Esophagus (tissue), 2 donors: ENCODE results near the gene HDLBP. TPM values are rescaled to one million over a fixed set of nuclear protein-coding genes. Genes with fewer than 3 reads are reported as not detected.
"Not testable (repeated sequence)": the region's sequence is repeated elsewhere in the genome, so short reads cannot be mapped to it uniquely, and the experiment has no call there.

ENCODE experiments used
- H3K27ac ChIP-seq, 2 donors: one replicate each; pipeline ENCODE4 v1.5.1; 2013; ENCODE audit warnings: low read depth in 2 of 2, mild to moderate bottlenecking in 2 of 2, inconsistent platforms in 1 of 2, low read length in 1 of 2, moderate library complexity in 1 of 2
- H3K27me3 ChIP-seq, 2 donors: one replicate each; pipeline ENCODE4 v1.6.1; 2013; ENCODE audit warnings: low read length in 2 of 2, control low read depth in 1 of 2, mild to moderate bottlenecking in 1 of 2; ENCODE audit not compliant: insufficient read depth in 2 of 2, control insufficient read depth in 1 of 2
- H3K36me3 ChIP-seq, 2 donors: one replicate each; pipeline ENCODE4 v1.6.1; 2013; ENCODE audit warnings: low read length in 1 of 2; ENCODE audit not compliant: control insufficient read depth in 2 of 2, insufficient read depth in 2 of 2
- H3K4me1 ChIP-seq, 2 donors: one replicate each; pipeline ENCODE4 v1.6.1; 2013; ENCODE audit warnings: low read length in 1 of 2; ENCODE audit not compliant: control insufficient read depth in 2 of 2, insufficient read depth in 2 of 2
- H3K4me3 ChIP-seq, 2 donors: one replicate each; pipeline ENCODE4 v1.5.1; 2013; ENCODE audit warnings: low read length in 2 of 2, mild to moderate bottlenecking in 2 of 2, low read depth in 1 of 2, moderate library complexity in 1 of 2
- H3K9me3 ChIP-seq, 2 donors: one replicate each; pipeline ENCODE4 v1.6.1; 2013; ENCODE audit warnings: mild to moderate bottlenecking in 2 of 2, low read depth in 1 of 2, low read length in 1 of 2, moderate library complexity in 1 of 2; ENCODE audit not compliant: control insufficient read depth in 2 of 2, insufficient read depth in 1 of 2
- WGBS, 2 donors: extraction: QIAGEN DNeasy Blood & Tissue Kit; methylation state at CpG; one replicate each; pipeline ENCODE4 v1.1.7; 2013; 5-methylcytosine and 5-hydroxymethylcytosine counted together
- polyA plus RNA-seq, 2 donors: library from polyadenylated mRNA; stranded (reverse); fragments of 200-250 nt; gene quantifications; one replicate each; pipeline ENCODE4 v1.2.3, GENCODE V29; 2013
- donor health status: healthy with polysubstance abuse.
- donor health status: Bipolar disorder and iron deficiency.

HDLBP gene
- polyA plus RNA-seq, 2 donors = 158 to 197 TPM

GRCh38 chr2:241320394-241320793, 4.9 kb upstream of the HDLBP start:
- H3K9me3 ChIP-seq = no peaks in the 10 kb centered on the region
- no peak overlapping the region for H3K27ac ChIP-seq
- H3K36me3 ChIP-seq = peaks cover 0 to 3% of the 10 kb centered on the region in 2 donors

GRCh38 chr2:241318830-241319229, 3.4 kb upstream of the HDLBP start:
- 81 to 86% methylated on average over 6 of the region's 6 CpGs for WGBS, 2 donors
- not testable (repeated sequence) for H3K4me1 ChIP-seq, H3K27me3 ChIP-seq, H3K27ac ChIP-seq, H3K9me3 ChIP-seq, H3K4me3 ChIP-seq, H3K36me3 ChIP-seq

More at GRCh38 chr2:241320394-241320793, 4.9 kb upstream of the HDLBP start:
- Histone ChIP-seq H3K4me1 (peaks cover 0 to 2% of the 10 kb centered on the region in 2 donors), H3K4me3 (no peak overlapping the region), H3K27me3 (no peaks in the 10 kb centered on the region)
- 93 to 94% methylated on average over 8 of the region's 8 CpGs for WGBS, 2 donors

GRCh38 chr2:241317391-241317790, 1.9 kb upstream of the HDLBP start:
- H3K27me3 ChIP-seq = no peaks in the 10 kb centered on the region
- WGBS, 2 donors = 34 to 48% methylated on average over 4 of the region's 4 CpGs
- no peaks in the 10 kb centered on the region for H3K36me3 ChIP-seq
- H3K4me3 ChIP-seq = peak overlapping the region in 1 of 2 donors; percentile 58
- H3K9me3 ChIP-seq = no peaks in the 10 kb centered on the region
- H3K4me1 ChIP-seq = peaks cover 0 to 2% of the 10 kb centered on the region in 2 donors
- H3K27ac ChIP-seq = no peak overlapping the region

GRCh38 chr2:241316825-241317224, 1.4 kb upstream of the HDLBP start:
- H3K27ac ChIP-seq = peak overlapping the region; percentile 98
- H3K4me3 ChIP-seq = peak overlapping the region; percentile 58 to 98
- H3K36me3 ChIP-seq = no peaks in the 10 kb centered on the region
- peaks cover 0 to 2% of the 10 kb centered on the region in 2 donors for H3K4me1 ChIP-seq
- WGBS, 2 donors = 6 to 8% methylated on average over 4 of the region's 4 CpGs
- H3K27me3 ChIP-seq = no peaks in the 10 kb centered on the region
- no peaks in the 10 kb centered on the region for H3K9me3 ChIP-seq

- peak within 1 kb of the TSS; percentile 99 for H3K27ac ChIP-seq
- no peaks in the 10 kb centered on the region for H3K36me3 ChIP-seq
- WGBS, 2 donors = 0% methylated on average over 43 to 75 of the region's 75 CpGs
- peak within 1 kb of the TSS; percentile 58 to 98 for H3K4me3 ChIP-seq
- H3K27me3 ChIP-seq = no peaks in the 10 kb centered on the region
- no peaks in the 10 kb centered on the region for H3K9me3 ChIP-seq
- H3K4me1 ChIP-seq = peaks cover 0 to 2% of the 10 kb centered on the region in 2 donors
Measured at GRCh38 chr2:241315879-241316631, 583 bp upstream of the HDLBP start, which contains the start of gene SEPTIN2. Gene SEPTIN2, plus strand, starts transcription at chr2:241315925. Its CDS starts 8,308 bp downstream, at chr2:241324233.

GRCh38 chr2:241314226-241315092, 1.0 kb downstream of the HDLBP start:
- WGBS, 2 donors = 3% methylated on average over 38 of the region's 38 CpGs
- Histone ChIP-seq H3K36me3 (no peaks in the 10 kb centered on the region), H3K4me1 (peaks cover 0 to 3% of the 10 kb centered on the region in 2 donors), H3K27ac (peak overlapping the region; percentile 99), H3K9me3 (no peaks in the 10 kb centered on the region), H3K27me3 (no peaks in the 10 kb centered on the region), H3K4me3 (peak overlapping the region; percentile 58 to 96)

- WGBS, 2 donors = 72 to 87% methylated on average over 8 of the region's 8 CpGs
- peaks cover 0 to 3% of the 10 kb centered on the region in 2 donors for H3K36me3 ChIP-seq
- H3K27ac ChIP-seq = no peak overlapping the region
- H3K4me3 ChIP-seq = no peak overlapping the region
- no peaks in the 10 kb centered on the region for H3K27me3 ChIP-seq
- no peaks in the 10 kb centered on the region for H3K9me3 ChIP-seq
- H3K4me1 ChIP-seq = peaks cover 0 to 3% of the 10 kb centered on the region in 2 donors
Measured at GRCh38 chr2:241313543-241314095, 1.9 kb downstream of the HDLBP start.

- Histone ChIP-seq H3K27me3 (no peaks in the 10 kb centered on the region), H3K9me3 (no peaks in the 10 kb centered on the region), H3K4me1 (peaks cover 0 to 3% of the 10 kb centered on the region in 2 donors), H3K36me3 (peaks cover 0 to 4% of the 10 kb centered on the region in 2 donors), H3K27ac (no peak overlapping the region), H3K4me3 (no peak overlapping the region)
- WGBS, 2 donors = 39 to 57% methylated on average over 4 of the region's 4 CpGs
Measured at GRCh38 chr2:241312082-241312481, 3.4 kb downstream of the HDLBP start.

GRCh38 chr2:241310917-241311566, 4.4 kb downstream of the HDLBP start:
- H3K27me3 ChIP-seq = no peaks in the 10 kb centered on the region
- WGBS, 2 donors = 89 to 91% methylated on average over 13 of the region's 13 CpGs
- no peak overlapping the region for H3K27ac ChIP-seq

More at GRCh38 chr2:241310917-241311566, 4.4 kb downstream of the HDLBP start:
- peaks cover 0 to 4% of the 10 kb centered on the region in 2 donors for H3K36me3 ChIP-seq
- H3K9me3 ChIP-seq = no peaks in the 10 kb centered on the region
- H3K4me1 ChIP-seq = peaks cover 0 to 3% of the 10 kb centered on the region in 2 donors
- H3K4me3 ChIP-seq = no peak overlapping the region
